PC-3 (cell line): ENCODE results near the gene TRMU.

ENCODE experiments used
- EZH2 ChIP-seq: fragments of 300-600 bp; sonication (generic); IDR thresholded peaks from one replicate; pipeline ENCODE4 v1.6.1; 2017; ENCODE audit warnings: antibody characterized with exemption, mild to moderate bottlenecking, low read length; ENCODE audit not compliant: unreplicated experiment
- EZH2phosphoT487 ChIP-seq: fragments of 300-600 bp; sonication (generic); IDR thresholded peaks from 2 replicates; pipeline ENCODE4 v1.6.1; 2018; ENCODE audit warnings: mild to moderate bottlenecking, antibody characterized with exemption, low read length, borderline replicate concordance
- TF ChIP-seq, protein P1 (sequence below): fragments of 300-600 bp; sonication (generic); conservative IDR thresholded peaks from 2 replicates; pipeline ENCODE4 v1.5.1; 2017; ENCODE audit warnings: antibody characterized with exemption, low read depth, mild to moderate bottlenecking, low read length

DNA sequence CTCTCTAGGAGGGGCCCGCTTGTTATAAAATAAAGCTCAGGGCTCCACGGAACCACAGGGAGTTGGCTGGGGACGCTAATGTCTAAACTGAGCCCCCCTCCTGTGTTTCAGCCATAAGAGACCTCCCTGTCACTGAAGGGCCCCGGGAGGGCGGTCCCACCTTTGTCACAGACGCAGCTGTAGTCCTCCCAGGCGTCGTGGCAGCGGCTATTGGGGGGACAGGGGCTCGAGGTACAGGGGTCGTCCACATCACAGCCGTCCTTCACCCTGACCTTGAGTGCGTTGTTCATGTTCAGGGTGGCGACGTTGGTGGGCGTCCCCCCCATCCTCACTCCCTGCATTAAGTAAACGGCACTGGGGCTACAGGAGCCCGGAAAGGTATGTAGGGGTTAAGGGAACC lies 62.0 kb downstream of the TRMU start:
- TF ChIP-seq EZH2phosphoT487 (no peak), EZH2 (no peak)
- TF ChIP-seq, protein P1, sequence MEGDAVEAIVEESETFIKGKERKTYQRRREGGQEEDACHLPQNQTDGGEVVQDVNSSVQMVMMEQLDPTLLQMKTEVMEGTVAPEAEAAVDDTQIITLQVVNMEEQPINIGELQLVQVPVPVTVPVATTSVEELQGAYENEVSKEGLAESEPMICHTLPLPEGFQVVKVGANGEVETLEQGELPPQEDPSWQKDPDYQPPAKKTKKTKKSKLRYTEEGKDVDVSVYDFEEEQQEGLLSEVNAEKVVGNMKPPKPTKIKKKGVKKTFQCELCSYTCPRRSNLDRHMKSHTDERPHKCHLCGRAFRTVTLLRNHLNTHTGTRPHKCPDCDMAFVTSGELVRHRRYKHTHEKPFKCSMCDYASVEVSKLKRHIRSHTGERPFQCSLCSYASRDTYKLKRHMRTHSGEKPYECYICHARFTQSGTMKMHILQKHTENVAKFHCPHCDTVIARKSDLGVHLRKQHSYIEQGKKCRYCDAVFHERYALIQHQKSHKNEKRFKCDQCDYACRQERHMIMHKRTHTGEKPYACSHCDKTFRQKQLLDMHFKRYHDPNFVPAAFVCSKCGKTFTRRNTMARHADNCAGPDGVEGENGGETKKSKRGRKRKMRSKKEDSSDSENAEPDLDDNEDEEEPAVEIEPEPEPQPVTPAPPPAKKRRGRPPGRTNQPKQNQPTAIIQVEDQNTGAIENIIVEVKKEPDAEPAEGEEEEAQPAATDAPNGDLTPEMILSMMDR: no peak
